Adipose tissue (tissue), 3 donors: ENCODE results near the gene NPHP4. TPM values are rescaled to one million over a fixed set of nuclear protein-coding genes. Genes with fewer than 3 reads are reported as not detected.
"Not testable (repeated sequence)": the region's sequence is repeated elsewhere in the genome, so short reads cannot be mapped to it uniquely, and the experiment has no call there.

Source experiments
- H3K27ac ChIP-seq: one replicate; pipeline ENCODE4 v1.5.1; 2013; ENCODE audit warnings: low read depth, low read length
- WGBS, 3 donors: extraction: QIAGEN DNeasy Blood & Tissue Kit; methylation state at CpG; one replicate each; pipeline ENCODE4 v1.1.7; 2013; 5-methylcytosine and 5-hydroxymethylcytosine counted together
- polyA plus RNA-seq, 3 donors: library from polyadenylated mRNA; stranded (reverse); fragments of 200-250 nt; gene quantifications; one replicate each; pipeline ENCODE4 v1.2.3, GENCODE V29; 2013
- donor health status: healthy with polysubstance abuse.
- donor health status: Bipolar disorder and iron deficiency.
- donor health status: healthy.

The NPHP4 gene
- polyA plus RNA-seq, 3 donors = 5.0 to 14.3 (median 6.4) TPM

GRCh38 chr1:5934058-5934884 is 58.0 kb downstream of the NPHP4 start:
- WGBS, 3 donors = 91 to 97% (median 96%) methylated on average over 20 of the region's 20 CpGs
- H3K27ac ChIP-seq = no peak overlapping the region

GRCh38 chr1:5933676-5934057 is 58.6 kb downstream of the NPHP4 start:
- H3K27ac ChIP-seq = no peak overlapping the region
- 57 to 72% (median 62%) methylated on average over 7 of the region's 7 CpGs for WGBS, 3 donors

- H3K27ac ChIP-seq = no peak overlapping the region
- 94 to 98% (median 95%) methylated on average over 6 of the region's 6 CpGs for WGBS, 3 donors
Measured at GRCh38 chr1:5933050-5933449, 59.2 kb downstream of the NPHP4 start.

- 88 to 94% (median 90%) methylated on average over 4 of the region's 4 CpGs for WGBS, 3 donors
- no peak overlapping the region for H3K27ac ChIP-seq
Measured at GRCh38 chr1:5928714-5929400, 63.4 kb downstream of the NPHP4 start.

GRCh38 chr1:5927506-5928370 is 64.5 kb downstream of the NPHP4 start:
- H3K27ac ChIP-seq = no peak overlapping the region
- 93 to 96% (median 94%) methylated on average over 19 of the region's 19 CpGs for WGBS, 3 donors

GRCh38 chr1:5926686-5927435 is 65.4 kb downstream of the NPHP4 start:
- WGBS, 3 donors = 94 to 95% (median 95%) methylated on average over 18 of the region's 18 CpGs
- no peak overlapping the region for H3K27ac ChIP-seq

- not testable (repeated sequence) for H3K27ac ChIP-seq
- 44 to 82% (median 77%) methylated on average over 17 to 20 of the region's 21 CpGs for WGBS, 3 donors
Measured at GRCh38 chr1:5922700-5923330, 69.4 kb downstream of the NPHP4 start.

GRCh38 chr1:5921671-5922070 is 70.6 kb downstream of the NPHP4 start:
- H3K27ac ChIP-seq = no peak overlapping the region
- WGBS, 3 donors = 93 to 98% (median 97%) methylated on average over 4 of the region's 4 CpGs

- 41 to 82% (median 74%) methylated on average over 7 of the region's 7 CpGs for WGBS, 3 donors
- no peak overlapping the region for H3K27ac ChIP-seq
Measured at GRCh38 chr1:5921129-5921528, 71.1 kb downstream of the NPHP4 start.

GRCh38 chr1:5920201-5920600 is 72.0 kb downstream of the NPHP4 start:
- 95 to 96% (median 96%) methylated on average over 17 of the region's 17 CpGs for WGBS, 3 donors
- no peak overlapping the region for H3K27ac ChIP-seq

- WGBS, 3 donors = 45 to 73% (median 71%) methylated on average over 2 of the region's 2 CpGs
- no peak overlapping the region for H3K27ac ChIP-seq
Measured at GRCh38 chr1:5918275-5918649, 74.0 kb downstream of the NPHP4 start.

- 88 to 92% (median 88%) methylated on average over 14 of the region's 14 CpGs for WGBS, 3 donors
- no peak overlapping the region for H3K27ac ChIP-seq
Measured at GRCh38 chr1:5917591-5918274, 74.5 kb downstream of the NPHP4 start.

GRCh38 chr1:5917281-5917590 is 75.0 kb downstream of the NPHP4 start:
- no peak overlapping the region for H3K27ac ChIP-seq
- 92 to 95% (median 93%) methylated on average over 3 of the region's 3 CpGs for WGBS, 3 donors

- no peak overlapping the region for H3K27ac ChIP-seq
- WGBS, 3 donors = 92 to 95% (median 93%) methylated on average over 10 of the region's 10 CpGs
Measured at GRCh38 chr1:5916572-5917280, 75.5 kb downstream of the NPHP4 start.

GRCh38 chr1:5915587-5916571 is 76.3 kb downstream of the NPHP4 start:
- no peak overlapping the region for H3K27ac ChIP-seq
- 46 to 55% (median 48%) methylated on average over 11 of the region's 11 CpGs for WGBS, 3 donors
